ENCODE data around the gene HINT2. TPM values are rescaled to one million over a fixed set of nuclear protein-coding genes. Genes with fewer than 3 reads are reported as not detected.
A peak's percentile ranks its signal among the peaks of the same experiment; 100 is the strongest.

HINT2 gene
- total and polyA plus RNA-seq, 2 experiments from 2014 or later = 30.6 to 50.7 TPM

- Histone ChIP-seq H3K9ac (peak within 1 kb of the TSS; percentile 87), H3K27ac (peak within 1 kb of the TSS; percentile 63), H3K36me3 (ENCODE audit: low read depth) (no peaks in the 10 kb centered on the region), H3K27me3 (replicated peaks; ENCODE audit: insufficient read depth) (no peaks in the 10 kb centered on the region), H4K20me1 (ENCODE audit: insufficient read depth) (no peaks in the 10 kb centered on the region), H3K9me2 (ENCODE audit: insufficient read depth) (no peaks in the 10 kb centered on the region), H2AFZ (peak within 1 kb of the TSS; percentile 98), H3K9me3 (ENCODE audit: low read depth) (no peaks in the 10 kb centered on the region), H3K4me3 (peak within 1 kb of the TSS; percentile 83), H3K4me1 (ENCODE audit: insufficient read depth) (peaks cover 27% of the 10 kb centered on the region), H3K4me2 (ENCODE audit: unreplicated experiment) (peak within 1 kb of the TSS; percentile 90), H3F3A (ENCODE audit: insufficient read depth) (peaks cover 12% of the 10 kb centered on the region), H3K79me2 (ENCODE audit: insufficient read depth) (peaks cover 10% of the 10 kb centered on the region; the same call in 1 of the 2 replicates)
- 10 to 11% methylated on average over 21 of the region's 21 CpGs for WGBS, 2 experiments (ENCODE audit: low coverage in 1 of 2, low lambda C conversion rate in 2 of 2, missing lambda C conversion rate in 2 of 2)
- in situ Hi-C loops (cut with MboI) = no loop called here
- DNase-seq = peak; percentile 50
- TF ChIP-seq EZH2phosphoT487 (IDR thresholded peaks at IDR 0.05; ENCODE audit: insufficient read depth, low read depth) = no peak
- TF ChIP-seq EZH2 (IDR thresholded peaks at IDR 0.05; ENCODE audit: insufficient read depth, poor library complexity, severe bottlenecking) = no peak
Measured at GRCh38 chr9:35828716-35829083, 13.9 kb upstream of the HINT2 start, which contains the start of gene FAM221B. TSS of gene FAM221B (minus strand) at chr9:35828732. CDS start at chr9:35826161, 2,571 bp downstream.

- Histone ChIP-seq H3F3A (ENCODE audit: insufficient read depth) (peaks cover 12% of the 10 kb centered on the region), H3K27me3 (replicated peaks; ENCODE audit: insufficient read depth) (no peaks in the 10 kb centered on the region), H2AFZ (0 out of 2 replicates have a peak overlapping the region, but pooled peaks have one; percentile 22), H3K9ac (no peak overlapping the region), H3K36me3 (ENCODE audit: low read depth) (no peaks in the 10 kb centered on the region), H3K9me2 (ENCODE audit: insufficient read depth) (no peaks in the 10 kb centered on the region), H3K4me2 (ENCODE audit: unreplicated experiment) (peak overlapping the region; percentile 37), H4K20me1 (ENCODE audit: insufficient read depth) (no peaks in the 10 kb centered on the region), H3K4me3 (no peak overlapping the region), H3K79me2 (ENCODE audit: insufficient read depth) (peaks cover 10% of the 10 kb centered on the region; the same call in 1 of the 2 replicates), H3K4me1 (ENCODE audit: insufficient read depth) (peaks cover 27% of the 10 kb centered on the region), H3K27ac (peak overlapping the region; percentile 63), H3K9me3 (ENCODE audit: low read depth) (no peaks in the 10 kb centered on the region)
- in situ Hi-C loops (cut with MboI) = no loop called here
- no peak for TF ChIP-seq EZH2phosphoT487 (IDR thresholded peaks at IDR 0.05; ENCODE audit: insufficient read depth, low read depth)
- TF ChIP-seq EZH2 (IDR thresholded peaks at IDR 0.05; ENCODE audit: insufficient read depth, poor library complexity, severe bottlenecking) = no peak
- WGBS, 2 experiments (ENCODE audit: low coverage in 1 of 2, low lambda C conversion rate in 2 of 2, missing lambda C conversion rate in 2 of 2) = 4 to 5% methylated on average over 3 of the region's 3 CpGs
- DNase-seq = peak; percentile 91
Measured at GRCh38 chr9:35827486-35827885, 12.6 kb upstream of the HINT2 start.

- Histone ChIP-seq H3K4me3 (no peak overlapping the region; the same call in 1 of the 2 replicates), H2AFZ (peak overlapping the region; percentile 81), H4K20me1 (ENCODE audit: insufficient read depth) (no peaks in the 10 kb centered on the region), H3K79me2 (ENCODE audit: insufficient read depth) (peaks cover 10% of the 10 kb centered on the region; the same call in 1 of the 2 replicates), H3K9me3 (ENCODE audit: low read depth) (no peaks in the 10 kb centered on the region), H3K9ac (no peak overlapping the region), H3K36me3 (ENCODE audit: low read depth) (no peaks in the 10 kb centered on the region), H3F3A (ENCODE audit: insufficient read depth) (peaks cover 12% of the 10 kb centered on the region), H3K27ac (peak overlapping the region; percentile 8; the same call in 1 of the 2 replicates), H3K4me2 (ENCODE audit: unreplicated experiment) (peak overlapping the region; percentile 56), H3K4me1 (ENCODE audit: insufficient read depth) (peaks cover 27% of the 10 kb centered on the region), H3K9me2 (ENCODE audit: insufficient read depth) (no peaks in the 10 kb centered on the region), H3K27me3 (replicated peaks; ENCODE audit: insufficient read depth) (no peaks in the 10 kb centered on the region)
- no peak for TF ChIP-seq EZH2 (IDR thresholded peaks at IDR 0.05; ENCODE audit: insufficient read depth, poor library complexity, severe bottlenecking)
- in situ Hi-C loops (cut with MboI) = no loop called here
- 2 to 6% methylated on average over 4 of the region's 4 CpGs for WGBS, 2 experiments (ENCODE audit: low coverage in 1 of 2, low lambda C conversion rate in 2 of 2, missing lambda C conversion rate in 2 of 2)
- DNase-seq = peak; percentile 77
Measured at GRCh38 chr9:35826071-35826701, 11.3 kb upstream of the HINT2 start.

- Histone ChIP-seq H3K27me3 (replicated peaks; ENCODE audit: insufficient read depth) (no peaks in the 10 kb centered on the region), H3K27ac (no peak overlapping the region), H3K9me2 (ENCODE audit: insufficient read depth) (no peaks in the 10 kb centered on the region), H3K4me2 (ENCODE audit: unreplicated experiment) (no peak overlapping the region), H3K79me2 (ENCODE audit: insufficient read depth) (no peaks in the 10 kb centered on the region), H3K36me3 (ENCODE audit: low read depth) (no peaks in the 10 kb centered on the region), H3K9ac (no peak overlapping the region), H3K9me3 (ENCODE audit: low read depth) (no peaks in the 10 kb centered on the region), H3K4me1 (ENCODE audit: insufficient read depth) (peaks cover 26% of the 10 kb centered on the region), H3K4me3 (no peak overlapping the region), H3F3A (ENCODE audit: insufficient read depth) (peaks cover 21% of the 10 kb centered on the region), H4K20me1 (ENCODE audit: insufficient read depth) (no peaks in the 10 kb centered on the region), H2AFZ (no peak overlapping the region)
- in situ Hi-C loops (cut with MboI) = no loop called here
- TF ChIP-seq EZH2phosphoT487 (IDR thresholded peaks at IDR 0.05; ENCODE audit: insufficient read depth, low read depth) (no peak), EZH2 (IDR thresholded peaks at IDR 0.05; ENCODE audit: insufficient read depth, poor library complexity, severe bottlenecking) (no peak)
- DNase-seq = peak; percentile 9
Measured at GRCh38 chr9:35822926-35823325, 8.1 kb upstream of the HINT2 start.
